Suppressor macrophage treated with lipopolysaccharide for 1 hour (primary cell): ENCODE data around the gene ATP9B.

Source experiments
- DNase-seq, 3 donors: peaks; one replicate each; pipeline ENCODE4 v3.0.0-alpha.2; 2020 to 2022

Gene ATP9B

GRCh38 chr18:79334496-79335233 is 265.5 kb downstream of the ATP9B start:
- no peak for DNase-seq

DNA sequence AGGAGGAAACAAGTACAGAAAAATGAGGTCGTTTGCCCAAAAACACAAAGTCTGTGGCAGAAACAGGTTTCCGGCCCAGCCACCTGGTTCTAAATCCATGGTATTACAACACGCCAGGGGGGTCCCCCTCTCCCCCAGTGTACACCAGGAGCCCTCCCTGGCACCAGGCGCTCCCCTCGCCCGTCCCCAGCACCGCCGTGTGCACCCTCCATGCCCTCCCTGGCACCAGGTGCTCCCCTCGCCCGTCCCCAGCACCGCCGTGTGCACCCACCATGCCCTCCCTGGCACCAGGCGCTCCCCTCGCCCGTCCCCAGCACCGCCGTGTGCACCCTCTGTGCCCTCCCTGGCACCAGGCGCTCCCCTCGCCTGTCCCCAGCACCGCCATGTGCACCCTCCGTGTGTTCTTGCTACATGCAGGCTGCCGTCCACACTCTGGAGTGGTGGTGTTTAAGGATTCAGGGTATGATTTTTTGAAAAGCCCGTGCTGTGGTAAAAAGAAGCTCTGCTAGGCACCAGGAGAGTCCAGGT is 266.7 kb downstream of the ATP9B start:
- no peak for DNase-seq

DNA sequence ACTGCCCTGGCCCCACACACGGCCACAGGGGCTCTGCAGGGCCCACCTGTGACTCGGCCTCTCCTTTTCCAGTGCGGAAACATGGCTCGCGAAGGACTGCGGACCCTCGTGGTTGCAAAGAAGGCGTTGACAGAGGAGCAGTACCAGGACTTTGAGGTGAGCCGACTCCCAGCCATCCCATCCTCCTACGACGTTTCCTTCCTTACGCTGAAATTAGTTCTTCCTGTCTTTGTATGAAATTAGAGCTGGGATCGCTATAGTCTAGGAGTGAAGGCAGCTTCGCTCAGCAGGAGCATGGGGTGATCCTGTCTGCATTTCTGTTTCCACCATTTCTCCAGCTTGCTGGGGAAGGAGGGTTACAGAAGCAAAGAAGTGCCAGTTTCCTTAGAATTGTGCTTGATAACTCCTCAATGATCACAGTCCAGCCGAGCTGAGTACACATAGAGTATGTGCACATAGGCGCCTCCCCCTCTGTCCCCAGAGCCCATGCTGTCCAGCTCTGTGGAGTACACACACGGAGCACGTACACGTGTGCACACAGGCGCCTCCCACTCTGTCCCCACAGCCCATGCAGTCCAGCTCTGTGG is 267.5 kb downstream of the ATP9B start:
- no peak for DNase-seq

DNA sequence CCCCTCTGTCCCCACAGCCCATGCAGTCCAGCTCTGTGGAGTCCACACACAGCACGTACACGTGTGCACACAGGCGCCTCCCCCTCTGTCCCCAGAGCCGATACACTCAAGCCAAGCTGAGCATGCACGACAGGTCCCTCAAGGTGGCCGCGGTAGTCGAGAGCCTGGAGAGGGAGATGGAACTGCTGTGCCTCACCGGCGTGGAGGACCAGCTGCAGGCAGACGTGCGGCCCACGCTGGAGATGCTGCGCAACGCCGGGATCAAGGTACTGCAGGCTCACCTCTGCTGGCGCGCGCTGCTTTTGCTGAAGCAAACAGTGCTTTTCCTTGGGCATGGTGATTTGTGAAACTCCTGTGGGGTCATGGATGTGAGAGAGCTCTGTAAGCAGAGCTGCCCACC is 268.0 kb downstream of the ATP9B start:
- no peak for DNase-seq

GRCh38 chr18:79337620-79338019 is 268.4 kb downstream of the ATP9B start:
- DNase-seq: no peak

GRCh38 chr18:79339094-79339908 is 270.1 kb downstream of the ATP9B start:
- peak in 1 of 3 donors; percentile 7 for DNase-seq

DNA sequence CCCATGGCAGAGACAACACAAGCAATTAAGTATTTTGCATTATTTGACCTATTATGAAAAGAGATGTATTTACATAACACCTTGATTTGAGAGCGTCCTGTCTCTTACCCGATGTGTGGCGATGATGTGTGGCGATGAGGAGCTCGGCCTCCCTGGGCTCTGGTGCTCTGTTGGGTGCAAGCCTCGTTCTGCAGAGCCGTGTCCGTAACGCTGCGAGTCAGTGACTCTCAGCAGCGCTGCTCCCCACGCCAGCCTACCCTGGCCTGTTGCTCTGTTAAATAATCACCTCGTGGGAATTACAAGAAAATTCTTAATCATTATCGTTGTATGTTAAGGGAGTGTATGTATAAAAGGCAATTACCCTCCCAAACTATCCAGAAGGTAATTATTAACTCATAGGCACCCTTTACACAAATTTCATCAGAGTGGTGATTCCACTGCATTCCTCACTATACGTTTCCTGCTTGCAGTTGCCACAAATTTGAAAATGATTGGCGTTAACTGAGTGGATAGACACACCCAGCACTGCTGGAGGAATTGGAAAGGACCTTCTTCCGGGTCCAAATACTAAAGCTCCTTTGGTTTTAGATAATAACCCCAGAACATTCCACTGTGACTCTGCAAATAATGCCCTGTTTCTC is 274.5 kb downstream of the ATP9B start:
- no peak for DNase-seq

GRCh38 chr18:79344208-79344581 is 275.0 kb downstream of the ATP9B start:
- DNase-seq: no peak

DNA sequence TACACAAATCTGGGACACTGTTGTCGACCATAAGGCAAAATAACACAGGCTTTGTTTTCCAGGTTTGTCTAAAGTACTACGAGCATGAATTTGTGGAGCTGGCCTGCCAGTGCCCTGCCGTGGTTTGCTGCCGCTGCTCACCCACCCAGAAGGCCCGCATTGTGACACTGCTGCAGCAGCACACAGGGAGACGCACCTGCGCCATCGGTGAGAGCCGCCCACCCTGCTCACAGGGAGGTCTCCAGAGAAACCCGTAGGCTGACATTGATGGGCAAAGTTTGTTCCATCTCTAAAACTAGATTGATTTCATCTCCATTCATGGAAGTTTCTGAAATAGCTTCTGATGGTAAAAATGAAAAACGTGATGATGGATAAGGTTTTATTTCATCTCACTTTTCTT is 276.2 kb downstream of the ATP9B start:
- no peak for DNase-seq

DNA sequence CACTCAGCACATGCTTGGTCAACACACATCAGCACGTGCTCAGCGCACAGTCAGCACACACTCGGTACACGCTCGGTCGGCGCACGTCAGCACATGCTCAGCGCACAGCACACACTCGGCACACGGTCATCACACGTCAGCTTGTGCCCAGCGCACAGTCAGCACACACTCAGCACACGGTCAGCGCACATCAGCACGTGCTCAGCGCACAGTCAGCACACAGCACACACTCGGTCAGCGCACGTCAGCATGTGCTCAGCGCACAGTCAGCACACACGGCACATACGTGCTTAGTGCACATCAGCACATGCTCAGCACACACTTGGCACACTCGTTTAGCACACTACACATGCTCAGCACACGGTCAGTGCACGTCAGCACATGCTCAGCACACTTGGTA is 276.8 kb downstream of the ATP9B start:
- DNase-seq: no peak

GRCh38 chr18:79348066-79348465 is 278.9 kb downstream of the ATP9B start:
- DNase-seq: no peak

GRCh38 chr18:79352432-79352831 is 283.2 kb downstream of the ATP9B start:
- DNase-seq: no peak

DNA sequence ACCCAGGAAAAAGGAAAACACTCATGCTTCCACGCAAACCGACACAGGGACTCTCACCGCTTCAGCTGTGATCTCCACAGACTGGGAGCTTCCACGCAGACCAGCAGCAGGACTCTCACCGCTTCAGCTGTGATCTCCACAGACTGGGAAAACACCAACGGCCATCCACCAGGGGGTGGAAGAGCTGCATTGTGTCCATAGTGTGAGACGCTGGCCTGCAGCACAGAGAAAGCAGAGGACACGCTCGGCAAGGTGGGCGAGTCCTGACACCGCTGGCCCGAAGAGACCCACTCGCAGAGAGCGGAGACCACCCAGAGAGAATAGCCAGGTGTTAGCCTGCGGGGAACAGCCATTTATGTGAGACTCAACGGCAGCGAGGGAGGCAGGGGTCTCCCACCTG is 284.1 kb downstream of the ATP9B start:
- DNase-seq: no peak

- DNase-seq: no peak
These were observed 285.2 kb downstream of the ATP9B start for GRCh38 chr18:79354350-79354749.

DNA sequence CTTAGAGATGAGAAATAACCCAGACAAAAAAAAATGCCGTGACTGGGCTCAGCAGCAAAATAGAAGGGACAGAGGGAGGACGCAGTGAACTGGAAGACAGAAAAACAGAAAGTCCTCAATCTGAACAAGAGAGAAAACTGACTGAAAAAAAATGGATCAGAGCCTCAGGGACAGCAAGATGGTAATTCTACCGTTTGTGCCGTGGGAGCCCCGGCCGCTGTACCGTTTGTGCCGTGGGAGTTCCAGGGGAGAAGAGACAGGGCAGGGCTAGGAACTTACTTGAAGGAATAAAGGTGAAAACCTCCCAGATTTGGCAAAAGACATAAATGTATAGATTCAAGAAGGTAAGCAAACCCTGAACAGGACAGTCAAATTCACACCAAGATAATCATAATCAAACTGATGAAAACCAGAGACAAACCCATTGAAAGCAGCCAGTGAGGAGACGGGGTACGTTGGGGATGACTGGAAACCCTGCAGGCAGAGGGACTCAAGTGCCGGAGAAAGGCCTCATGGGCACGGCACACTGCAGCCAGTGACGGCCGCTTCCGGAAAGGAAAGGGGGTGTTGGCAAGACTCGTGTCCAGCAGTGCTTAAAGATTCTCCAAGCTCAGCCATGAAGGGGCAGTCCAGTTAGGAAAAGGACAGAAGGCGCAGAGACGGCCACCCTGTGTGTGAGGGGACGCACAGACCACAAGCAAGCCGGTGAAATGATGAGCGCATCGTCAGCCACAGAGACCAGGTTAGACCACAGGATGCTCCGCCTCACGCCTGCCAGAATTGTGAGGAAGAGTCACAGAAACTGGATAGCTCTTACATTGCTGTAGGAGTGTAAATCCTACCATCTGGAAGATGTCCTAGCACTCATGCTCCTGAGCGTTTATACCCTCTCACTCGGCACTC is 286.5 kb downstream of the ATP9B start:
- no peak for DNase-seq

DNA sequence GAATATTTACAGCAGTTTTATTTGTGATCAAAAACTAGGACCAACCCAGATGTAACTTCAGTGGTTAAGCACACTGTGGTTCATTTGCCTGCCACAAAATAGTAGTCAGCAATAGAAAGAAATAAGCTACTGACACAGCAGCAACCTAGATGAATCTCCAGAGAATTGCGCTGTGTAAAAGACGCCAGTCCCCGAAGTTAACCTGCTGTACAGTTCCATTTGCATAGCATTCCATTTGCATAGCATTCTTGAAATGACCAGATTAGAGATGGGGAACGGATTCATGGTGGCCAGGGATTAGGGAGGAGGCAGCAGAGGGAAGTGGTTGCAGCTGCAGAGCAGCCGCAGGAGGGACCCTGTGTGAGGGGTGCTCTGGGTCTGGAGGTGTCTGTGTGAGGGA is 287.2 kb downstream of the ATP9B start:
- no peak for DNase-seq

GRCh38 chr18:79360933-79361332 is 291.7 kb downstream of the ATP9B start:
- DNase-seq: no peak

GRCh38 chr18:79361766-79362522 is 292.8 kb downstream of the ATP9B start:
- DNase-seq: no peak

- DNase-seq: no peak
These were observed 296.5 kb downstream of the ATP9B start for GRCh38 chr18:79365701-79366100.

DNA sequence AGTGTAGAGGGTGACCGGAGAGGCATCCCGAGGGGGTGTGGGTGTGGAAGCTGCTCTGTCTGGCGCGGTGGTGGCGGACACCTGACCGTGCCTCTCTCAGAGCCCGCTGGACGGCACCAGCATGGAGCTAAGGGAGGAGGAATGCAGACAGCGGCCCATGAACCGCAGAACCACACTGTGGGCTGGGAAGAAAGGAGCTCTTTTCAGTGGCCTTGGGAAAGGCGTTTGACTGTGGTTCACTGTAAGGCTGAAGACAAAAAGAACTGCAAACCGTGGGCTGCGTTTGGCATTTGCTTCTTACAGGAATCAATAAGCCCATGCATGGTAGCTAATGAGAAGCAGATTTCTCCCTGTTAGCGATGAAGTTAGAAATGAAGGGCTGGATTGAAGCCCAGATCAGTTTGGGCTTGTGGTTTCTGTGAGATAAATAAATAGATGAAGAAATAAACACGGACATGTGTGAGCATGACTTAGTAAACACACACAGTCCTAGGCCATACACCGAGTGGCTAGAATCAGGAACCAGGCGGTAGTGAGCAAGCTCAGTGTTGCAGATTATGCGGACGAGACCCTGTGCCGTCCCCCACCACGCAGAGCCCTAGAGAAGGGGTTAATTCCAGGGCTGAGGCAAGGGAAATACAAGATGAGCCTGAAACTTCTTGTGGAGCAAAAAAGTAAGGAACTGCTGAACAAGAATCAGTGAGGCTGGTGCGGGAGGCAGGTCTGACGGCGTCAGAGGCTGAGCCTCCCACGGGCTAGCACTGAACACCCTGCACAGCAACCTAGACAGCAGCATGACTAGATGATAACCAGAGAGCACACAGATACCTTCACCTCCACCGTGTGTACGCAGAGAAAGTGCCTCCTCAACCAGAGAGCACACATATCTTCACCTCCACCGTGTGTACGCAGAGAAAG is 297.2 kb downstream of the ATP9B start:
- DNase-seq: no peak
